ENCODE results near the gene PIK3AP1.
A peak's percentile ranks its signal among the peaks of the same experiment; 100 is the strongest.

PIK3AP1 gene

GRCh38 chr10:96665306-96665705 is 55.0 kb downstream of the PIK3AP1 start:
- TF ChIP-seq, protein P1, sequence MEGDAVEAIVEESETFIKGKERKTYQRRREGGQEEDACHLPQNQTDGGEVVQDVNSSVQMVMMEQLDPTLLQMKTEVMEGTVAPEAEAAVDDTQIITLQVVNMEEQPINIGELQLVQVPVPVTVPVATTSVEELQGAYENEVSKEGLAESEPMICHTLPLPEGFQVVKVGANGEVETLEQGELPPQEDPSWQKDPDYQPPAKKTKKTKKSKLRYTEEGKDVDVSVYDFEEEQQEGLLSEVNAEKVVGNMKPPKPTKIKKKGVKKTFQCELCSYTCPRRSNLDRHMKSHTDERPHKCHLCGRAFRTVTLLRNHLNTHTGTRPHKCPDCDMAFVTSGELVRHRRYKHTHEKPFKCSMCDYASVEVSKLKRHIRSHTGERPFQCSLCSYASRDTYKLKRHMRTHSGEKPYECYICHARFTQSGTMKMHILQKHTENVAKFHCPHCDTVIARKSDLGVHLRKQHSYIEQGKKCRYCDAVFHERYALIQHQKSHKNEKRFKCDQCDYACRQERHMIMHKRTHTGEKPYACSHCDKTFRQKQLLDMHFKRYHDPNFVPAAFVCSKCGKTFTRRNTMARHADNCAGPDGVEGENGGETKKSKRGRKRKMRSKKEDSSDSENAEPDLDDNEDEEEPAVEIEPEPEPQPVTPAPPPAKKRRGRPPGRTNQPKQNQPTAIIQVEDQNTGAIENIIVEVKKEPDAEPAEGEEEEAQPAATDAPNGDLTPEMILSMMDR (IDR thresholded peaks at IDR 0.05; ENCODE audit: insufficient read depth, low read depth, low read length, missing control alignments), result no peak
- DNase-seq (ENCODE audit: low read depth), result no peak
- no peak overlapping the region for H3K4me3 ChIP-seq (ENCODE audit: low read depth, low read length)

GRCh38 chr10:96664563-96664962 is 55.8 kb downstream of the PIK3AP1 start:
- peak; percentile 54 for DNase-seq (ENCODE audit: low read depth)
- no peak overlapping the region for H3K4me3 ChIP-seq (ENCODE audit: low read depth, low read length)
- TF ChIP-seq, protein P1 (IDR thresholded peaks at IDR 0.05; ENCODE audit: insufficient read depth, low read depth, low read length, missing control alignments), result no peak

GRCh38 chr10:96663797-96664196 is 56.5 kb downstream of the PIK3AP1 start:
- no peak overlapping the region for H3K4me3 ChIP-seq (ENCODE audit: low read depth, low read length)
- no peak for DNase-seq (ENCODE audit: low read depth)
- TF ChIP-seq, protein P1 (IDR thresholded peaks at IDR 0.05; ENCODE audit: insufficient read depth, low read depth, low read length, missing control alignments), result no peak

DNA sequence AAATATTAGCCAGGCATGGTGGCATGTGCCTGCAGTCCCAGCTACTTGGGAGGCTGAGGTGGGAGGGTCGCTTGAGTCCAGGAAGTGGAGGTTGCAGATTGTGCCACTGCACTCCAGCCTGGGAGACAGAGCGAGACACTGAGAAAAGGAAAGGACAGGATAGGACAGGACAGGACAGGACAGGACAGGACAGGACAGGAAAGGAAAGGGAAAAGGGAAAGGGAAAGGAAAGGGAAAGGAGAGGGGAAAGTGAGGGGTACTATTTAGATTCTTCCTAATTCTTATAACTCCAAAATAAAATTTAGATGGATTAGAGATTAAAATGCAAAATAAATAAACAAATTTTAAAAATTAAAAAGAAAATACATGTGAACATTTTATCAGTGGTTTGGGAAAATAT is 58.7 kb downstream of the PIK3AP1 start:
- TF ChIP-seq, protein P1 (IDR thresholded peaks at IDR 0.05; ENCODE audit: insufficient read depth, low read depth, low read length, missing control alignments), result no peak
- no peak for DNase-seq (ENCODE audit: low read depth)

DNA sequence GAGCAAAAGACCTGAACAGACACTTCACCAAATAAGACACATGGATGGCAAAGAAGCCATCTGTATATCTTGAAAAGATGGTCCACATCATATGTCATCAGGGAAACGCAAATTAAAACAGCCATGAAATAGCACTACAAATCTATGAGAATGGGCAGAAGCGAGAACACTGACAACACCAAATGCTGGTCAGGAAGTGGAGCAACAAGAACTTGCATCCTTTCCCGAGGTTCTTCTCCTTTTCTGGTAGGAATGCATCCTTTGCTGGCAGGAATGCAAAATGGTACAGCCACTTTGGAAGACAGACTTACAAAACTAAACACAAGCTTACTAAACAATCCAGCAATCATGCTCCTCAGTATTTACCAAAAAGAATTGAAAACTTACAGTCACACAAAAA is 60.0 kb downstream of the PIK3AP1 start:
- no peak overlapping the region for H3K4me3 ChIP-seq (ENCODE audit: low read depth, low read length)
- TF ChIP-seq, protein P1 (IDR thresholded peaks at IDR 0.05; ENCODE audit: insufficient read depth, low read depth, low read length, missing control alignments), result no peak
- DNase-seq (ENCODE audit: low read depth), result no peak

More for the DNA sequence above, 58.7 kb downstream of the PIK3AP1 start:
- no peak overlapping the region for H3K4me3 ChIP-seq (ENCODE audit: low read depth, low read length)

DNA sequence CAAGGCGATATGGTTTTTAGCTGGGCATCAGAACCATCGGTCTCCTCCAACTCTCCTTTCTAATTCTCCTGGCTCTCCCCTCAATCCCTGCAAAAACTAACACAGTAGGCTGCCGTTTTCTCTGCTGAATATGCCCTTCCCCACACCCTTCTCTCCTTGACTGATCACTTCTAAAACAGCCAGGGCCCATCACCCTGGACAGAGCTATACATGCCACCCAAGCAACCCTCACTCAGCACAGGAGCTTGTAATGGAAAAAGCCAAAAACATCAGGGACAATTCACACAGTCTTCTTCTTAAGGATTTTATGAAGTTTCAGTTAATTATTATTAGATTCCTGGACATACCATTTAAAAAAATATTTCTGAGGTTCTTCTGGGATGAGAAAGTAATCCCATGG is 61.5 kb downstream of the PIK3AP1 start:
- no peak for DNase-seq (ENCODE audit: low read depth)
- TF ChIP-seq, protein P1 (IDR thresholded peaks at IDR 0.05; ENCODE audit: insufficient read depth, low read depth, low read length, missing control alignments), result no peak
- no peak overlapping the region for H3K4me3 ChIP-seq (ENCODE audit: low read depth, low read length)

DNA sequence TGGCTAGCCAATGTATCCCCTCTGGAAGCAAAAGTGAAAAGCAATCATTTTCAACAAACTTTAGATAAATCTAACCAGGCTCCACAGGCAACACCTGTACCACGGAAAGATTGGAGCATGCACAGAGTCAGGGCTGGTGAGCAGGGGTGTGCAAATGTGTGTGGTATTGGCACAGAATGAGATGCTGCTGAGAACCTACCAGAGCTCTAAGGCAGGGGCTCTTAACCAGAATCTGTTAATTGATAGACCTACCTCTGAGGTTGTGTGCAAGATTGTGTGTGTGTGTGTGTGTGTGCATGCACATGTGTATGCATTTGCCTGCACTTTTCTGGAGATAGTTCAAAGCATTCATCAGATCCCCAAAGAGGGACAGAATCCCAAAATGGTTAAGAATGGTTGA is 62.9 kb downstream of the PIK3AP1 start:
- TF ChIP-seq, protein P1 (IDR thresholded peaks at IDR 0.05; ENCODE audit: insufficient read depth, low read depth, low read length, missing control alignments), result no peak
- no peak overlapping the region for H3K4me3 ChIP-seq (ENCODE audit: low read depth, low read length)
- DNase-seq (ENCODE audit: low read depth), result no peak
